NCI-H2196 treated with DMSO at 0.1 percent for 48 hours (cell line): Measurements from ENCODE around the gene CXCL16.

Experiments used
- DNase-seq: peaks from one replicate; lab custom pipeline; 2025; ENCODE audit not compliant: unreplicated experiment; lab: John Stamatoyannopoulos, UW

Gene CXCL16

GRCh38 chr17:4751932-4752331, 12.2 kb upstream of the CXCL16 start:
- DNase-seq = no peak

- no peak for DNase-seq
These were observed 10.9 kb upstream of the CXCL16 start for GRCh38 chr17:4750606-4751005.

GRCh38 chr17:4748686-4749085, 9.0 kb upstream of the CXCL16 start:
- no peak for DNase-seq

- no peak for DNase-seq
These were observed 8.1 kb upstream of the CXCL16 start for GRCh38 chr17:4747847-4748246.

GRCh38 chr17:4744999-4745969, 5.6 kb upstream of the CXCL16 start:
- no peak for DNase-seq

- no peak for DNase-seq
These were observed 4.2 kb upstream of the CXCL16 start for GRCh38 chr17:4743898-4744297.

- no peak for DNase-seq
These were observed 3.5 kb upstream of the CXCL16 start for GRCh38 chr17:4743216-4743615.

GRCh38 chr17:4742629-4743028, 2.9 kb upstream of the CXCL16 start:
- DNase-seq = no peak

GRCh38 chr17:4742133-4742532, 2.4 kb upstream of the CXCL16 start:
- no peak for DNase-seq

GRCh38 chr17:4741544-4741943, 1.8 kb upstream of the CXCL16 start:
- DNase-seq = no peak

GRCh38 chr17:4740584-4740983, 856 bp upstream of the CXCL16 start:
- no peak for DNase-seq

- no peak for DNase-seq
These were observed 260 bp upstream of the CXCL16 start for GRCh38 chr17:4740025-4740351.

- DNase-seq = no peak
These were observed 1.3 kb downstream of the CXCL16 start for GRCh38 chr17:4738136-4739121.

- DNase-seq = no peak
These were observed 3.7 kb downstream of the CXCL16 start for GRCh38 chr17:4735876-4736651.

GRCh38 chr17:4734857-4735475, 4.8 kb downstream of the CXCL16 start:
- DNase-seq = no peak

GRCh38 chr17:4733073-4733531, 6.6 kb downstream of the CXCL16 start:
- no peak for DNase-seq

GRCh38 chr17:4728124-4728523, 11.6 kb downstream of the CXCL16 start:
- DNase-seq = no peak

GRCh38 chr17:4725646-4726310, 13.9 kb downstream of the CXCL16 start:
- no peak for DNase-seq

GRCh38 chr17:4724650-4725049, 15.1 kb downstream of the CXCL16 start:
- no peak for DNase-seq

GRCh38 chr17:4722678-4723240, 17.0 kb downstream of the CXCL16 start:
- DNase-seq = no peak
